Measurements from ENCODE around the gene PGGT1B. TPM values are rescaled to one million over a fixed set of nuclear protein-coding genes. Genes with fewer than 3 reads are reported as not detected.

PGGT1B gene
- total RNA-seq, 1 experiment from 2014 or later = 31.1 TPM

- H3K27ac ChIP-seq = no peak overlapping the region
- H3K4me2 ChIP-seq = no peak overlapping the region
- peaks cover 18% of the 10 kb centered on the region; the same call in 1 of the 2 replicates for H3K79me2 ChIP-seq (ENCODE audit: low read depth)
- no peaks in the 10 kb centered on the region for H3K27me3 ChIP-seq (ENCODE audit: insufficient read depth, low read depth)
- no peak overlapping the region for H2AFZ ChIP-seq
- TF ChIP-seq EZH2 (IDR thresholded peaks at IDR 0.05; ENCODE audit: low read depth) = no peak
- no peak overlapping the region for H3K4me3 ChIP-seq
- no peaks in the 10 kb centered on the region for H3K9me2 ChIP-seq (ENCODE audit: insufficient read depth)
- ChIA-PET POLR2A (ENCODE audit: unreplicated experiment) (no interaction called here), CTCF (no interaction called here)
- no peaks in the 10 kb centered on the region for H4K20me1 ChIP-seq (ENCODE audit: insufficient read depth)
- H3F3A ChIP-seq (ENCODE audit: insufficient read depth, low read depth) = peaks cover 7% of the 10 kb centered on the region; the same call in 1 of the 2 replicates
- no TSS peak for BruUV-seq (replicated peaks)
- peaks cover 10% of the 10 kb centered on the region for H3K4me1 ChIP-seq (replicated peaks; ENCODE audit: insufficient read depth)
- H3K36me3 ChIP-seq (ENCODE audit: low read depth) = no peaks in the 10 kb centered on the region
- intact Hi-C loops (cut with micrococcal nuclease; ENCODE audit: unreplicated experiment) = no loop called here
- no peak for DNase-seq
- no peaks in the 10 kb centered on the region for H3K9me3 ChIP-seq (ENCODE audit: insufficient read depth, low read depth)
These were observed 28.7 kb upstream of the PGGT1B start for GRCh38 chr5:115291397-115291796.

DNA sequence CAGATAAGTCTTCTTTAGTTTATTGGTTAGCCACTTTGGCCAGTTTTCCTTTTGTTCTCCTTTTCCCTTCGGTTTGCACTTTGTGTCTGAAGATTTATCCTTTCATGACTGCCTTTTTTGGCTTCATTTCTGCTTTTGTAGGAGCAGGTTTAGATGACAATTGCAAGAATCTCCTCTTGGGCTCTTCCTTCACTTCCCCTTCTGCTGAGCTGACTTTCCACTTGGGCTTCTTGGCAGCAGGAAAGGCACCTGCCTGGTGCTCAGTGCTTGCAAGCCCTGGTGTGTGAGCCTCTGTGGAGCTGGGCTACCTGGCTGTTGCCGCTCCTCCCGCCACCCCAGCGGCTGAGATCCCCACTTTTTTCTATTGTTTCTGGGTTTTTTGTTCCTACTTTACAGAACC is 26.4 kb upstream of the PGGT1B start:
- TF ChIP-seq EZH2 (IDR thresholded peaks at IDR 0.05; ENCODE audit: low read depth) (no peak), CTCF (conservative IDR thresholded peaks at IDR 0.05) (no peak)
- no peaks in the 10 kb centered on the region for H3K4me1 ChIP-seq (replicated peaks; ENCODE audit: insufficient read depth)
- no peaks in the 10 kb centered on the region for H3K27me3 ChIP-seq (ENCODE audit: insufficient read depth, low read depth)
- H3K36me3 ChIP-seq (ENCODE audit: low read depth) = no peaks in the 10 kb centered on the region
- no peak overlapping the region for H3K27ac ChIP-seq
- no peaks in the 10 kb centered on the region for H3F3A ChIP-seq (ENCODE audit: insufficient read depth, low read depth)
- CTCF ChIA-PET = no interaction called here
- intact Hi-C loops (cut with micrococcal nuclease; ENCODE audit: unreplicated experiment) = no loop called here
- POLR2A ChIA-PET (ENCODE audit: unreplicated experiment) = no interaction called here
- H3K4me2 ChIP-seq = no peak overlapping the region
- H4K20me1 ChIP-seq (ENCODE audit: insufficient read depth) = no peaks in the 10 kb centered on the region
- BruUV-seq (replicated peaks) = no TSS peak
- no peak overlapping the region for H3K4me3 ChIP-seq
- H3K79me2 ChIP-seq (ENCODE audit: low read depth) = 0 out of 2 replicates have a peak, but pooled peaks cover 6% of the 10 kb centered on the region
- H2AFZ ChIP-seq = no peak overlapping the region
- H3K9me3 ChIP-seq (ENCODE audit: insufficient read depth, low read depth) = no peaks in the 10 kb centered on the region
- H3K9me2 ChIP-seq (ENCODE audit: insufficient read depth) = no peaks in the 10 kb centered on the region
- no peak for DNase-seq

DNA sequence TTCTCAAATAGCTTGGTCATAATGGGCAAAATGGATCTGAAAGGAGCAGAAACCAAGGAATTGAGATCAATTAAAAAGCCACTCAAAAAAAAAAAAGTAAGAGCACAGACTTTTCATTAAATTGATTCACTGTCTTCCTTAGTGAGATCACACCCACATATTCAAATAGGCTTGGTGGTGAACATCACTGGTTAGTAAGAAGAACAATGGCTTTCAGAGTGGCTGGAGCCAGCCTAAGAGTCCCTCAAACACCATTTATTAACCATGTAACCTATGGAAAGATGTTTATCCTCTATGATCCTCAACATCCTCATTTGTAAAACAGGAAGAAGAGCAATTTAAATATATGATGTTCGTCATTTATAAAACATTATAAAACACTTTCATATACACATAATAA is 21.3 kb upstream of the PGGT1B start:
- Histone ChIP-seq H3K4me1 (replicated peaks; ENCODE audit: insufficient read depth) (no peaks in the 10 kb centered on the region), H3F3A (ENCODE audit: insufficient read depth, low read depth) (no peaks in the 10 kb centered on the region), H2AFZ (no peak overlapping the region), H3K4me3 (no peak overlapping the region), H3K4me2 (no peak overlapping the region), H3K9me3 (ENCODE audit: insufficient read depth, low read depth) (no peaks in the 10 kb centered on the region), H3K27me3 (ENCODE audit: insufficient read depth, low read depth) (no peaks in the 10 kb centered on the region), H3K9me2 (ENCODE audit: insufficient read depth) (no peaks in the 10 kb centered on the region), H3K27ac (no peak overlapping the region), H3K79me2 (ENCODE audit: low read depth) (no peaks in the 10 kb centered on the region), H4K20me1 (ENCODE audit: insufficient read depth) (no peaks in the 10 kb centered on the region), H3K36me3 (ENCODE audit: low read depth) (no peaks in the 10 kb centered on the region)
- CTCF ChIA-PET = no interaction called here
- intact Hi-C loops (cut with micrococcal nuclease; ENCODE audit: unreplicated experiment) = no loop called here
- DNase-seq = no peak
- TF ChIP-seq EZH2 (IDR thresholded peaks at IDR 0.05; ENCODE audit: low read depth) (no peak), CTCF (conservative IDR thresholded peaks at IDR 0.05) (no peak)
- BruUV-seq (replicated peaks) = no TSS peak
- POLR2A ChIA-PET (ENCODE audit: unreplicated experiment) = no interaction called here

- Histone ChIP-seq H3K4me1 (replicated peaks; ENCODE audit: insufficient read depth) (no peaks in the 10 kb centered on the region), H3K4me2 (no peak overlapping the region), H3K36me3 (ENCODE audit: low read depth) (no peaks in the 10 kb centered on the region), H3K27ac (no peak overlapping the region), H3F3A (ENCODE audit: insufficient read depth, low read depth) (no peaks in the 10 kb centered on the region), H3K9me3 (ENCODE audit: insufficient read depth, low read depth) (no peaks in the 10 kb centered on the region), H2AFZ (no peak overlapping the region), H3K27me3 (ENCODE audit: insufficient read depth, low read depth) (no peaks in the 10 kb centered on the region), H4K20me1 (ENCODE audit: insufficient read depth) (no peaks in the 10 kb centered on the region), H3K79me2 (ENCODE audit: low read depth) (no peaks in the 10 kb centered on the region), H3K4me3 (no peak overlapping the region), H3K9me2 (ENCODE audit: insufficient read depth) (no peaks in the 10 kb centered on the region)
- ChIA-PET POLR2A (ENCODE audit: unreplicated experiment) (no interaction called here), CTCF (no interaction called here)
- intact Hi-C loops (cut with micrococcal nuclease; ENCODE audit: unreplicated experiment) = no loop called here
- TF ChIP-seq EZH2 (IDR thresholded peaks at IDR 0.05; ENCODE audit: low read depth) = no peak
- TF ChIP-seq CTCF (conservative IDR thresholded peaks at IDR 0.05) = no peak
- no peak for DNase-seq
- BruUV-seq (replicated peaks) = no TSS peak
These were observed 19.5 kb upstream of the PGGT1B start for GRCh38 chr5:115282131-115282530.
